Activated CD8-positive, alpha-beta memory T cell treated with anti-CD3 and anti-CD28 coated beads for 36 hours (primary cell): Measurements from ENCODE around the gene CHRDL2. TPM values are rescaled to one million over a fixed set of nuclear protein-coding genes. Genes with fewer than 3 reads are reported as not detected.

Experiments used
- CTCF ChIA-PET: fragments of 350-600 bp; sonication (Branson Sonifier 250); formaldehyde crosslinking; loops from one replicate; lab custom pipeline; 2021; ENCODE audit warnings: antibody characterized with exemption; lab: Charles Lee
- POLR2A ChIA-PET: fragments of 350-600 bp; sonication (Branson Sonifier 250); formaldehyde crosslinking; loops from one replicate; lab custom pipeline; 2021; ENCODE audit warnings: antibody characterized with exemption; lab: Charles Lee
- total RNA-seq, 2 experiments: library from RNA; stranded (reverse); gene quantifications; one replicate each; pipeline ENCODE4 v1.2.3, GENCODE V29; 2021

CHRDL2 gene
- total RNA-seq, 2 experiments from 2014 or later, result not detected

- ChIA-PET POLR2A (no interaction called here), CTCF (interaction anchor here (0.6 to 0.8 kb wide), 2 partner anchors 16 to 43 kb away, joined by 4 read pairs; no protein-coding TSS in a partner anchor)
These were observed 34.1 kb downstream of the CHRDL2 start for GRCh38 chr11:74696939-74697675.

- ChIA-PET POLR2A (no interaction called here), CTCF (interaction anchor here (0.8 kb wide), 1 partner anchor 44 kb away, joined by 4 read pairs; no protein-coding TSS in a partner anchor)
These were observed 34.7 kb downstream of the CHRDL2 start for GRCh38 chr11:74696500-74696899.

- CTCF ChIA-PET, result no interaction called here
- POLR2A ChIA-PET, result no interaction called here
These were observed 35.4 kb downstream of the CHRDL2 start for GRCh38 chr11:74695705-74696280.

- CTCF ChIA-PET, result no interaction called here
- POLR2A ChIA-PET, result no interaction called here
These were observed 36.9 kb downstream of the CHRDL2 start for GRCh38 chr11:74694136-74694930.

- POLR2A ChIA-PET, result no interaction called here
- CTCF ChIA-PET, result interaction anchor here (1.5 kb wide), 1 partner anchor 8 kb away, joined by 7 read pairs; no protein-coding TSS in a partner anchor
These were observed 37.7 kb downstream of the CHRDL2 start for GRCh38 chr11:74693531-74693930.

GRCh38 chr11:74691755-74692154, 39.5 kb downstream of the CHRDL2 start:
- POLR2A ChIA-PET, result no interaction called here
- CTCF ChIA-PET, result no interaction called here

GRCh38 chr11:74689666-74690065, 41.6 kb downstream of the CHRDL2 start:
- CTCF ChIA-PET, result no interaction called here
- POLR2A ChIA-PET, result no interaction called here

- ChIA-PET CTCF (interaction anchor here (0.9 kb wide), 1 partner anchor 38 kb away, joined by 3 read pairs; no protein-coding TSS in a partner anchor), POLR2A (no interaction called here)
These were observed 43.8 kb downstream of the CHRDL2 start for GRCh38 chr11:74687237-74688023.

GRCh38 chr11:74686792-74687191, 44.4 kb downstream of the CHRDL2 start:
- CTCF ChIA-PET, result no interaction called here
- POLR2A ChIA-PET, result no interaction called here

- CTCF ChIA-PET, result interaction anchor here (0.6 kb wide), 1 partner anchor 786 kb away, joined by 3 read pairs; no protein-coding TSS in a partner anchor
These were observed 45.3 kb downstream of the CHRDL2 start for GRCh38 chr11:74685905-74686304.

GRCh38 chr11:74685338-74685737, 45.9 kb downstream of the CHRDL2 start:
- ChIA-PET POLR2A (no interaction called here), CTCF (interaction anchor here (0.7 kb wide), 1 partner anchor 1653 kb away, joined by 3 read pairs; no protein-coding TSS in a partner anchor)

More at GRCh38 chr11:74685905-74686304, 45.3 kb downstream of the CHRDL2 start:
- POLR2A ChIA-PET, result no interaction called here

GRCh38 chr11:74684661-74685060, 46.6 kb downstream of the CHRDL2 start:
- POLR2A ChIA-PET, result no interaction called here
- CTCF ChIA-PET, result interaction anchor here (0.7 kb wide), 1 partner anchor 1654 kb away, joined by 3 read pairs; no protein-coding TSS in a partner anchor

GRCh38 chr11:74683941-74684481, 47.2 kb downstream of the CHRDL2 start:
- CTCF ChIA-PET, result interaction anchor here (0.6 kb wide), 1 partner anchor 40 kb away, joined by 3 read pairs; no protein-coding TSS in a partner anchor
- POLR2A ChIA-PET, result no interaction called here

GRCh38 chr11:74683279-74683871, 47.9 kb downstream of the CHRDL2 start:
- POLR2A ChIA-PET, result no interaction called here

GRCh38 chr11:74682731-74683278, 48.4 kb downstream of the CHRDL2 start:
- CTCF ChIA-PET, result no interaction called here

More at GRCh38 chr11:74683279-74683871, 47.9 kb downstream of the CHRDL2 start:
- CTCF ChIA-PET, result no interaction called here

GRCh38 chr11:74681686-74682651, 49.3 kb downstream of the CHRDL2 start:
- CTCF ChIA-PET, result interaction anchor here (1.2 kb wide), 1 partner anchor 21 kb away, joined by 3 read pairs; no protein-coding TSS in a partner anchor
- POLR2A ChIA-PET, result no interaction called here

More at GRCh38 chr11:74682731-74683278, 48.4 kb downstream of the CHRDL2 start:
- POLR2A ChIA-PET, result no interaction called here
